ENCODE results near the gene YTHDC1. TPM values are rescaled to one million over a fixed set of nuclear protein-coding genes. Genes with fewer than 3 reads are reported as not detected.

Gene YTHDC1
- polyA plus RNA-seq, 2 of the 4 experiments (the other 2 are of a cell fraction): 47.0 to 53.4 TPM

GRCh38 chr4:68366600-68366999 is 16.7 kb upstream of the YTHDC1 start:
- TF ChIP-seq, protein P1, sequence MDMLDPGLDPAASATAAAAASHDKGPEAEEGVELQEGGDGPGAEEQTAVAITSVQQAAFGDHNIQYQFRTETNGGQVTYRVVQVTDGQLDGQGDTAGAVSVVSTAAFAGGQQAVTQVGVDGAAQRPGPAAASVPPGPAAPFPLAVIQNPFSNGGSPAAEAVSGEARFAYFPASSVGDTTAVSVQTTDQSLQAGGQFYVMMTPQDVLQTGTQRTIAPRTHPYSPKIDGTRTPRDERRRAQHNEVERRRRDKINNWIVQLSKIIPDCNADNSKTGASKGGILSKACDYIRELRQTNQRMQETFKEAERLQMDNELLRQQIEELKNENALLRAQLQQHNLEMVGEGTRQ (IDR thresholded peaks at IDR 0.05): no peak
- TF ChIP-seq BHLHE40 (IDR thresholded peaks at IDR 0.05; ENCODE audit: low read depth, low read length): no peak
- TF ChIP-seq, protein P2, sequence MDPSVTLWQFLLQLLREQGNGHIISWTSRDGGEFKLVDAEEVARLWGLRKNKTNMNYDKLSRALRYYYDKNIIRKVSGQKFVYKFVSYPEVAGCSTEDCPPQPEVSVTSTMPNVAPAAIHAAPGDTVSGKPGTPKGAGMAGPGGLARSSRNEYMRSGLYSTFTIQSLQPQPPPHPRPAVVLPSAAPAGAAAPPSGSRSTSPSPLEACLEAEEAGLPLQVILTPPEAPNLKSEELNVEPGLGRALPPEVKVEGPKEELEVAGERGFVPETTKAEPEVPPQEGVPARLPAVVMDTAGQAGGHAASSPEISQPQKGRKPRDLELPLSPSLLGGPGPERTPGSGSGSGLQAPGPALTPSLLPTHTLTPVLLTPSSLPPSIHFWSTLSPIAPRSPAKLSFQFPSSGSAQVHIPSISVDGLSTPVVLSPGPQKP (IDR thresholded peaks at IDR 0.05; ENCODE audit: low read depth, low read length): no peak
- TF ChIP-seq RARB (CRISPR knock-in tag; IDR thresholded peaks at IDR 0.05): no peak
- TF ChIP-seq EP300 (IDR thresholded peaks at IDR 0.05): no peak
- no peak for TF ChIP-seq ZSCAN20 (CRISPR knock-in tag; IDR thresholded peaks at IDR 0.05)
- TF ChIP-seq GATA3 (IDR thresholded peaks at IDR 0.05; ENCODE audit: borderline replicate concordance): no peak
- no peak for TF ChIP-seq BCL3 (IDR thresholded peaks at IDR 0.05)
- no peak for TF ChIP-seq HEYL (CRISPR knock-in tag; IDR thresholded peaks at IDR 0.05)
- no peak overlapping the region for H3K4me2 ChIP-seq
- peaks cover 23% of the 10 kb centered on the region for H3K4me1 ChIP-seq
- H3K4me3 ChIP-seq: no peak overlapping the region
- no peak overlapping the region for H3K27ac ChIP-seq
- FAIRE-seq: no peak
- POLR2A ChIA-PET: no interaction called here
- CTCF ChIA-PET: no interaction called here
- no peak for DNase-seq (ENCODE audit: low read depth in 1 of 2, low spot score in 1 of 2)
- 82% methylated on average over 4 of the region's 4 CpGs for WGBS (ENCODE audit: missing lambda C conversion rate)
- 0 out of 3 replicates have a peak, but pooled peaks cover 3% of the 10 kb centered on the region for H3K9me3 ChIP-seq
- ATAC-seq: no peak

DNA sequence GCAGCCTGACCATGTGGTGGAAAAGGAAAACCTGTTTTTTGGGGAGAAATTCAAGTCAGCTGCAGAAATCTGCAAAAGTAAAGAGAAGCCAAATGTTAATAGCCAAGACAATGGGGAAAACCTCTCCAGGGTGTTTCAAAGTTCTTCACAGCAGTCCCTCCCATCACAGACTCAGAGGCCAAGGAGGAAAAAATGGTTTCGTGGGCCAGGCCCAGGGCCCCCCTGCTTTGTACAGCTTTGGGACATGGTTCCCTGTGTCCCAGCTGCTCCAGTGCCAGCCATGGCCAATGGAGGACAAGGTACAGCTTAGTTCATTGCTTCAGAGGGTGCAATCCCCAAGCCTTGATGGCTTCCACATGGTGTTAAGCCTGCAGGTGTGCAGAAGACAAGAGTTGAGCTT is 15.2 kb upstream of the YTHDC1 start:
- Histone ChIP-seq H3K27ac (no peak overlapping the region), H3K9me3 (0 out of 3 replicates have a peak, but pooled peaks cover 3% of the 10 kb centered on the region), H3K4me3 (no peak overlapping the region), H3K4me2 (no peak overlapping the region), H3K4me1 (peaks cover 35% of the 10 kb centered on the region)
- TF ChIP-seq EHMT2 (IDR thresholded peaks at IDR 0.05; ENCODE audit: low read depth) (no peak), RARB (CRISPR knock-in tag; IDR thresholded peaks at IDR 0.05) (no peak), NR3C1 (IDR thresholded peaks at IDR 0.05) (no peak), POLR2A (IDR thresholded peaks at IDR 0.05; ENCODE audit: low read length) (no peak), ZFP36 (IDR thresholded peaks at IDR 0.05; ENCODE audit: borderline replicate concordance, partially characterized antibody) (peak; percentile 65), REST (IDR thresholded peaks at IDR 0.05) (no peak)
- TF ChIP-seq, protein P3, sequence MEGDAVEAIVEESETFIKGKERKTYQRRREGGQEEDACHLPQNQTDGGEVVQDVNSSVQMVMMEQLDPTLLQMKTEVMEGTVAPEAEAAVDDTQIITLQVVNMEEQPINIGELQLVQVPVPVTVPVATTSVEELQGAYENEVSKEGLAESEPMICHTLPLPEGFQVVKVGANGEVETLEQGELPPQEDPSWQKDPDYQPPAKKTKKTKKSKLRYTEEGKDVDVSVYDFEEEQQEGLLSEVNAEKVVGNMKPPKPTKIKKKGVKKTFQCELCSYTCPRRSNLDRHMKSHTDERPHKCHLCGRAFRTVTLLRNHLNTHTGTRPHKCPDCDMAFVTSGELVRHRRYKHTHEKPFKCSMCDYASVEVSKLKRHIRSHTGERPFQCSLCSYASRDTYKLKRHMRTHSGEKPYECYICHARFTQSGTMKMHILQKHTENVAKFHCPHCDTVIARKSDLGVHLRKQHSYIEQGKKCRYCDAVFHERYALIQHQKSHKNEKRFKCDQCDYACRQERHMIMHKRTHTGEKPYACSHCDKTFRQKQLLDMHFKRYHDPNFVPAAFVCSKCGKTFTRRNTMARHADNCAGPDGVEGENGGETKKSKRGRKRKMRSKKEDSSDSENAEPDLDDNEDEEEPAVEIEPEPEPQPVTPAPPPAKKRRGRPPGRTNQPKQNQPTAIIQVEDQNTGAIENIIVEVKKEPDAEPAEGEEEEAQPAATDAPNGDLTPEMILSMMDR (IDR thresholded peaks at IDR 0.05): no peak
- no peak for ATAC-seq
- WGBS (ENCODE audit: missing lambda C conversion rate): 100% methylated on average over 1 of the region's 1 CpG
- FAIRE-seq: no peak
- CTCF ChIA-PET: interaction anchor here (1.2 kb wide), 1 partner anchor 11 kb away, joined by 7 read pairs; no protein-coding TSS in a partner anchor
- no peak for DNase-seq (ENCODE audit: low read depth in 1 of 2, low spot score in 1 of 2)
- POLR2A ChIA-PET: no interaction called here
